HEK293 (cell line): ENCODE measurements around the gene DPPA4.

ENCODE experiments used
- CTCF ChIA-PET: fragments of 350-600 bp; formaldehyde crosslinking; extraction: SDS; loops from one replicate; lab custom pipeline; 2021; ENCODE audit warnings: antibody characterized with exemption; lab: Yijun Ruan, JAX
- POLR2A ChIA-PET: fragments of 300-600 bp; formaldehyde crosslinking; extraction: SDS; loops from one replicate; lab custom pipeline; 2020; ENCODE audit warnings: antibody characterized with exemption, inconsistent platforms; lab: Yijun Ruan, JAX
- H3K27ac ChIP-seq: fragments of 200-500 bp; sonication (Bioruptor generic); 2 replicates; pipeline ENCODE4 v1.5.1; 2014; ENCODE audit warnings: low read depth, low read length, control low read depth, inconsistent platforms; ENCODE audit errors: extremely low read depth
- H3K36me3 ChIP-seq, 2 experiments: fragments of 200-500 bp in 1 of 2; sonication (Bioruptor generic) in 1 of 2; 1 replicate in 1 of 2; 2 replicates in 1 of 2; pipeline ENCODE4 v1.5.1; 2014 to 2017; ENCODE audit warnings: inconsistent platforms in 2 of 2, low read length in 2 of 2; ENCODE audit not compliant: control insufficient read depth in 2 of 2, insufficient read depth in 1 of 2
- H3K4me1 ChIP-seq: fragments of 200-500 bp; sonication (Bioruptor generic); 2 replicates; pipeline ENCODE4 v1.5.1; 2014; ENCODE audit warnings: mild to moderate bottlenecking, low read length, inconsistent platforms; ENCODE audit not compliant: control insufficient read depth, insufficient read depth
- H3K4me3 ChIP-seq: 2 replicates; pipeline ENCODE4 v1.5.1; 2011; ENCODE audit warnings: low read depth, mild to moderate bottlenecking, control low read depth, low read length, moderate library complexity
- H3K9me3 ChIP-seq: fragments of 200-500 bp; sonication (Bioruptor generic); 2 replicates; pipeline ENCODE4 v1.5.1; 2014; ENCODE audit warnings: low read depth, low read length, inconsistent platforms; ENCODE audit not compliant: control insufficient read depth, insufficient read depth
- FEZF1 ChIP-seq: fragments of 450-650 bp; formaldehyde crosslinking; IDR thresholded peaks from 2 replicates; pipeline ENCODE4 v1.5.1; 2016; ENCODE audit warnings: missing biosample characterization, missing genetic modification characterization
- GFI1B ChIP-seq: fragments of 450-650 bp; formaldehyde crosslinking; IDR thresholded peaks from 2 replicates; pipeline ENCODE4 v1.5.1; 2016; ENCODE audit warnings: missing biosample characterization, missing genetic modification characterization
- WT1 ChIP-seq: fragments of 450-650 bp; formaldehyde crosslinking; IDR thresholded peaks from 2 replicates; pipeline ENCODE4 v1.5.1; 2016; ENCODE audit warnings: missing biosample characterization, missing genetic modification characterization
- ZIC2 ChIP-seq: fragments of 450-650 bp; formaldehyde crosslinking; IDR thresholded peaks from 2 replicates; pipeline ENCODE4 v1.5.1; 2016; ENCODE audit warnings: missing biosample characterization, missing genetic modification characterization
- ZNF114 ChIP-seq: fragments of 450-650 bp; formaldehyde crosslinking; IDR thresholded peaks from 2 replicates; pipeline ENCODE4 v1.5.0; 2017; ENCODE audit warnings: missing biosample characterization, missing genetic modification characterization
- ZNF174 ChIP-seq: fragments of 450-650 bp; formaldehyde crosslinking; IDR thresholded peaks from 2 replicates; pipeline ENCODE4 v1.5.0; 2017; ENCODE audit warnings: missing biosample characterization, mild to moderate bottlenecking, missing genetic modification characterization
- ZNF223 ChIP-seq: fragments of 450-650 bp; formaldehyde crosslinking; IDR thresholded peaks from 2 replicates; pipeline ENCODE4 v1.5.1; 2016; ENCODE audit warnings: missing biosample characterization, missing genetic modification characterization
- ZNF341 ChIP-seq: fragments of 450-650 bp; formaldehyde crosslinking; IDR thresholded peaks from 2 replicates; pipeline ENCODE4; 2016; ENCODE audit warnings: low read depth, missing biosample characterization, missing genetic modification characterization
- ZNF391 ChIP-seq: fragments of 450-650 bp; formaldehyde crosslinking; IDR thresholded peaks from 2 replicates; pipeline ENCODE4 v1.5.1; 2016; ENCODE audit warnings: low read depth, missing biosample characterization, missing genetic modification characterization, borderline replicate concordance
- ZNF664 ChIP-seq: fragments of 450-650 bp; formaldehyde crosslinking; IDR thresholded peaks from 2 replicates; pipeline ENCODE4 v1.5.1; 2016; ENCODE audit warnings: missing biosample characterization, missing genetic modification characterization
- ZNF76 ChIP-seq: fragments of 450-650 bp; formaldehyde crosslinking; IDR thresholded peaks from 2 replicates; pipeline ENCODE4; 2016; ENCODE audit warnings: low read depth, missing biosample characterization, missing genetic modification characterization, borderline replicate concordance
- ZSCAN30 ChIP-seq: fragments of 450-650 bp; IDR thresholded peaks from 2 replicates; pipeline ENCODE4 v1.5.1; 2018; ENCODE audit warnings: missing biosample characterization, mild to moderate bottlenecking, missing genetic modification characterization, moderate library complexity
- TF ChIP-seq, protein P1 (sequence below): fragments of 450-650 bp; formaldehyde crosslinking; IDR thresholded peaks from 2 replicates; pipeline ENCODE4 v1.5.1; 2016; ENCODE audit warnings: missing biosample characterization, missing genetic modification characterization
- TF ChIP-seq, protein P2 (sequence below): fragments of 450-650 bp; formaldehyde crosslinking; IDR thresholded peaks from 2 replicates; pipeline ENCODE4 v1.5.1; 2016; ENCODE audit warnings: missing biosample characterization, missing genetic modification characterization, borderline replicate concordance
- TF ChIP-seq, protein P3 (sequence below): fragments of 450-650 bp; formaldehyde crosslinking; IDR thresholded peaks from 2 replicates; pipeline ENCODE4 v1.5.1; 2016; ENCODE audit warnings: missing biosample characterization, missing genetic modification characterization
- TF ChIP-seq, protein P4 (sequence below): fragments of 450-650 bp; formaldehyde crosslinking; conservative IDR thresholded peaks from 2 replicates; pipeline ENCODE4 v1.5.1; 2016; ENCODE audit warnings: low read depth, missing biosample characterization, missing genetic modification characterization

The DPPA4 gene

DNA sequence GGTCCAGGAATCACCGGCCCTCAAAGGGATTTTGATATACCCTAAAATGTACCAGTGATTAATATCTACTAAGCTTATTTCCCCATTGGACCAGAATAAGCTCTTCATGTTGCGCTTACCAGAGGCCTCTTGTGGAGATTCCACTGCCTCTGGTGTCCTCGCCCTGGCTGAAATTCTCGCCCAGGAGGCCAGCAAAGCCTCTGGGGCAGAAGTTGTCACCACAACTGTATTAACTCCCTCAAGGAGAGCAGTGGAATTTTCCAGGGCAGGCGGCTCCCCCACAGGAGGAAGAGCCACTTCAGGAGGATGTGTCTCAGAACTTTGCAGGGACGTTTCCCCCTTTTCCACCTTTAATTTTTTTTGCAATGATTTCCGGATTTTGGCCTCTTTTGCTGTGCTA lies 6.9 kb downstream of the DPPA4 start (continued):
- TF ChIP-seq, protein P1, sequence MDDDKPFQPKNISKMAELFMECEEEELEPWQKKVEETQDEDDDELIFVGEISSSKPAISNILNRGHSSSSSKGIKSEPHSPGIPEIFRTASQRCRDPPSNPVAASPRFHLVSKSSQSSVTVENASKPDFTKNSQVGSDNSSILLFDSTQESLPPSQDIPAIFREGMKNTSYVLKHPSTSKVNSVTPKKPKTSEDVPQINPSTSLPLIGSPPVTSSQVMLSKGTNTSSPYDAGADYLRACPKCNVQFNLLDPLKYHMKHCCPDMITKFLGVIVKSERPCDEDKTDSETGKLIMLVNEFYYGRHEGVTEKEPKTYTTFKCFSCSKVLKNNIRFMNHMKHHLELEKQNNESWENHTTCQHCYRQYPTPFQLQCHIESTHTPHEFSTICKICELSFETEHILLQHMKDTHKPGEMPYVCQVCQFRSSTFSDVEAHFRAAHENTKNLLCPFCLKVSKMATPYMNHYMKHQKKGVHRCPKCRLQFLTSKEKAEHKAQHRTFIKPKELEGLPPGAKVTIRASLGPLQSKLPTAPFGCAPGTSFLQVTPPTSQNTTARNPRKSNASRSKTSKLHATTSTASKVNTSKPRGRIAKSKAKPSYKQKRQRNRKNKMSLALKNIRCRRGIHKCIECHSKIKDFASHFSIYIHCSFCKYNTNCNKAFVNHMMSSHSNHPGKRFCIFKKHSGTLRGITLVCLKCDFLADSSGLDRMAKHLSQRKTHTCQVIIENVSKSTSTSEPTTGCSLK (tag by site-specific recombination): no peak
- TF ChIP-seq, protein P2, sequence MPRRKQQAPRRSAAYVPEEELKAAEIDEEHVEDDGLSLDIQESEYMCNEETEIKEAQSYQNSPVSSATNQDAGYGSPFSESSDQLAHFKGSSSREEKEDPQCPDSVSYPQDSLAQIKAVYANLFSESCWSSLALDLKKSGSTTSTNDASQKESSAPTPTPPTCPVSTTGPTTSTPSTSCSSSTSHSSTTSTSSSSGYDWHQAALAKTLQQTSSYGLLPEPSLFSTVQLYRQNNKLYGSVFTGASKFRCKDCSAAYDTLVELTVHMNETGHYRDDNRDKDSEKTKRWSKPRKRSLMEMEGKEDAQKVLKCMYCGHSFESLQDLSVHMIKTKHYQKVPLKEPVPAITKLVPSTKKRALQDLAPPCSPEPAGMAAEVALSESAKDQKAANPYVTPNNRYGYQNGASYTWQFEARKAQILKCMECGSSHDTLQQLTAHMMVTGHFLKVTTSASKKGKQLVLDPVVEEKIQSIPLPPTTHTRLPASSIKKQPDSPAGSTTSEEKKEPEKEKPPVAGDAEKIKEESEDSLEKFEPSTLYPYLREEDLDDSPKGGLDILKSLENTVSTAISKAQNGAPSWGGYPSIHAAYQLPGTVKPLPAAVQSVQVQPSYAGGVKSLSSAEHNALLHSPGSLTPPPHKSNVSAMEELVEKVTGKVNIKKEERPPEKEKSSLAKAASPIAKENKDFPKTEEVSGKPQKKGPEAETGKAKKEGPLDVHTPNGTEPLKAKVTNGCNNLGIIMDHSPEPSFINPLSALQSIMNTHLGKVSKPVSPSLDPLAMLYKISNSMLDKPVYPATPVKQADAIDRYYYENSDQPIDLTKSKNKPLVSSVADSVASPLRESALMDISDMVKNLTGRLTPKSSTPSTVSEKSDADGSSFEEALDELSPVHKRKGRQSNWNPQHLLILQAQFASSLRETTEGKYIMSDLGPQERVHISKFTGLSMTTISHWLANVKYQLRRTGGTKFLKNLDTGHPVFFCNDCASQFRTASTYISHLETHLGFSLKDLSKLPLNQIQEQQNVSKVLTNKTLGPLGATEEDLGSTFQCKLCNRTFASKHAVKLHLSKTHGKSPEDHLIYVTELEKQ: no peak
- TF ChIP-seq ZNF341 (no peak), WT1 (tag by site-specific recombination) (no peak)

DNA sequence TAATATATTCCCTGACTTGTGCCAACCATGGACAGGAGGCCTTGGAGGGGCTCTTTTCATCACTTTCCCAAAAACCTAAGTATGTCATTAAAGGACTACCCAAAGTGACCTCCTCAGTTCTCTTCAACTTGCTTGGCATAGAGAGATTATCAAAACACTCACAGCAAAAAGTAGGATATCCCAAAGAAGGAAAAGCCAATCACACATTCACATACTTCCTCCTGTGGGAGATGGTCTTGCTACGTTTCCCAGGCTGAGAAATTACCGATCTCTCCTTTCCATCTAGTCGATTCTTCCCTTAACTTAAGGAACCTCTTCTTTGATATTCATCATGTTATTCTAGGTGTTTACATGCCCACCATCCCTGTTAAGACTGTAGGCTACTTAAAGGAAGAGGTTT lies 9.1 kb downstream of the DPPA4 start:
- H3K4me1 ChIP-seq: no peaks in the 10 kb centered on the region
- H3K4me3 ChIP-seq: no peak overlapping the region
- ChIA-PET POLR2A (no interaction called here), CTCF (no interaction called here)
- TF ChIP-seq ZNF664 (tag by site-specific recombination) (no peak), ZNF76 (no peak), FEZF1 (tag by site-specific recombination) (no peak), ZNF174 (tag by site-specific recombination) (no peak), ZSCAN30 (tag by site-specific recombination) (no peak), ZNF391 (tag by site-specific recombination) (no peak), ZIC2 (no peak), ZNF114 (tag by site-specific recombination) (no peak), GFI1B (tag by site-specific recombination) (no peak), ZNF223 (tag by site-specific recombination) (no peak)
- TF ChIP-seq, protein P3, sequence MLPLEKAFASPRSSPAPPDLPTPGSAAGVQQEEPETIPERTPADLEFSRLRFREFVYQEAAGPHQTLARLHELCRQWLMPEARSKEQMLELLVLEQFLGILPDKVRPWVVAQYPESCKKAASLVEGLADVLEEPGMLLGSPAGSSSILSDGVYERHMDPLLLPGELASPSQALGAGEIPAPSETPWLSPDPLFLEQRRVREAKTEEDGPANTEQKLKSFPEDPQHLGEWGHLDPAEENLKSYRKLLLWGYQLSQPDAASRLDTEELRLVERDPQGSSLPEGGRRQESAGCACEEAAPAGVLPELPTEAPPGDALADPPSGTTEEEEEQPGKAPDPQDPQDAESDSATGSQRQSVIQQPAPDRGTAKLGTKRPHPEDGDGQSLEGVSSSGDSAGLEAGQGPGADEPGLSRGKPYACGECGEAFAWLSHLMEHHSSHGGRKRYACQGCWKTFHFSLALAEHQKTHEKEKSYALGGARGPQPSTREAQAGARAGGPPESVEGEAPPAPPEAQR (tag by site-specific recombination): no peak
- TF ChIP-seq, protein P4, sequence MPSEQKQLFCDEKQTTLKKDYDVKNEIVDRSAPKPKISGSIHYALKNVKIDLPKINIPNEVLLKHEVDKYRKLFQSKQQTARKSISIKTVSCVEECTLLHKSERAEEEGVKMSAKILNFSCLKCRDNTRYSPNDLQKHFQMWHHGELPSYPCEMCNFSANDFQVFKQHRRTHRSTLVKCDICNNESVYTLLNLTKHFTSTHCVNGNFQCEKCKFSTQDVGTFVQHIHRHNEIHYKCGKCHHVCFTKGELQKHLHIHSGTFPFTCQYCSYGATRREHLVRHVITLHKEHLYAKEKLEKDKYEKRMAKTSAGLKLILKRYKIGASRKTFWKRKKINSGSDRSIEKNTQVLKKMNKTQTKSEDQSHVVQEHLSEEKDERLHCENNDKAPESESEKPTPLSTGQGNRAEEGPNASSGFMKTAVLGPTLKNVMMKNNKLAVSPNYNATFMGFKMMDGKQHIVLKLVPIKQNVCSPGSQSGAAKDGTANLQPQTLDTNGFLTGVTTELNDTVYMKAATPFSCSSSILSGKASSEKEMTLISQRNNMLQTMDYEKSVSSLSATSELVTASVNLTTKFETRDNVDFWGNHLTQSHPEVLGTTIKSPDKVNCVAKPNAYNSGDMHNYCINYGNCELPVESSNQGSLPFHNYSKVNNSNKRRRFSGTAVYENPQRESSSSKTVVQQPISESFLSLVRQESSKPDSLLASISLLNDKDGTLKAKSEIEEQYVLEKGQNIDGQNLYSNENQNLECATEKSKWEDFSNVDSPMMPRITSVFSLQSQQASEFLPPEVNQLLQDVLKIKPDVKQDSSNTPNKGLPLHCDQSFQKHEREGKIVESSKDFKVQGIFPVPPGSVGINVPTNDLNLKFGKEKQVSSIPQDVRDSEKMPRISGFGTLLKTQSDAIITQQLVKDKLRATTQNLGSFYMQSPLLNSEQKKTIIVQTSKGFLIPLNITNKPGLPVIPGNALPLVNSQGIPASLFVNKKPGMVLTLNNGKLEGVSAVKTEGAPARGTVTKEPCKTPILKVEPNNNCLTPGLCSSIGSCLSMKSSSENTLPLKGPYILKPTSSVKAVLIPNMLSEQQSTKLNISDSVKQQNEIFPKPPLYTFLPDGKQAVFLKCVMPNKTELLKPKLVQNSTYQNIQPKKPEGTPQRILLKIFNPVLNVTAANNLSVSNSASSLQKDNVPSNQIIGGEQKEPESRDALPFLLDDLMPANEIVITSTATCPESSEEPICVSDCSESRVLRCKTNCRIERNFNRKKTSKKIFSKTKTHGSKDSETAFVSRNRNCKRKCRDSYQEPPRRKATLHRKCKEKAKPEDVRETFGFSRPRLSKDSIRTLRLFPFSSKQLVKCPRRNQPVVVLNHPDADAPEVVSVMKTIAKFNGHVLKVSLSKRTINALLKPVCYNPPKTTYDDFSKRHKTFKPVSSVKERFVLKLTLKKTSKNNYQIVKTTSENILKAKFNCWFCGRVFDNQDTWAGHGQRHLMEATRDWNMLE (tag by site-specific recombination): no peak
- no peak overlapping the region for H3K27ac ChIP-seq
- H3K36me3 ChIP-seq: no peaks in the 10 kb centered on the region
- no peaks in the 10 kb centered on the region for H3K9me3 ChIP-seq
